COR-L47 (cell line): Measurements from ENCODE around the gene NDUFA13.
"Not testable (repeated sequence)": the region's sequence is repeated elsewhere in the genome, so short reads cannot be mapped to it uniquely, and the experiment has no call there.

Experiments used
- DNase-seq: peaks from one replicate; lab custom pipeline; 2025; lab: John Stamatoyannopoulos, UW

NDUFA13 gene

DNA sequence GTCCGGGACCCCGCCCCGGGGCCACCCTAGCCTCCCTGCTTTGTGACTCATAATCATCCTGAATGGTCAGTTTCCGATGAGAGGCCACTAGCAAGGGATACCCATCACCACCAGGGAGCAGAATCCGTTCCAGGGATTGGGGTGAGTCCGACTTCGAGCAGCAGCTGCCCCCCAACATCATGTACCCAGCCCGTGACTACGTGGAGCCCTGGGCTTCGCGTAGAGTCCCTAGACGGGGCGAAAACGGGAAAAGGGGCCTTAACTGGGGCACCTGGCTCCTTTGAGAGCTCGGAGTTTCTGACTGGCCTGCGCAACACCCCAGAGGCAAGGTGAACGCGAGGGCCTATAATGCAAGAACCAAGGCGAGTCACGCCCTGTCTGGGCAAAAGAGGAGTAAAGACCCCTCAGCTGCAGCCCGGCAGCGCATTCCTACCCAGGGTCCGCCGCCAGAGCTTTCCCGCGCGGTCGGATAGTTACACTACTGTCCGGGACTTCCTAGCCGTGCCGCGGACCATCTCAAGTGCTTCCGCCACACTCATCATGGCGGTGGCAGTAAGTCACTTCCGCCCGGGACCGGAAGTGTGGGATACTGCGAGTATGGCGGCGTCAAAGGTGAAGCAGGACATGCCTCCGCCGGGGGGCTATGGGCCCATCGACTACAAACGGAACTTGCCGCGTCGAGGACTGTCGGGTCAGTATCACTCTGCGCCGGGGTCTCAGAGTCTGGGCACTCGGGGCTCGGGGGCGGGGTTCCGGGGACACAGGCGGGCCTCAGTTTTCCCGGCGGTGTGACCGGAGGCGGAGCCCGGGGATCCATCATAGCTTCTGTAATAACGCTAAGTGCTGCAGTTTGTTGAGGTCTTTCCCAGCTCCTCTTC lies at the start of gene NDUFA13:
Gene NDUFA13, plus strand, starts transcription at position 584 of the 878 bp plus-strand sequence. Its CDS starts 14 bp downstream, at position 598.
- peak; percentile 82 for DNase-seq

DNA sequence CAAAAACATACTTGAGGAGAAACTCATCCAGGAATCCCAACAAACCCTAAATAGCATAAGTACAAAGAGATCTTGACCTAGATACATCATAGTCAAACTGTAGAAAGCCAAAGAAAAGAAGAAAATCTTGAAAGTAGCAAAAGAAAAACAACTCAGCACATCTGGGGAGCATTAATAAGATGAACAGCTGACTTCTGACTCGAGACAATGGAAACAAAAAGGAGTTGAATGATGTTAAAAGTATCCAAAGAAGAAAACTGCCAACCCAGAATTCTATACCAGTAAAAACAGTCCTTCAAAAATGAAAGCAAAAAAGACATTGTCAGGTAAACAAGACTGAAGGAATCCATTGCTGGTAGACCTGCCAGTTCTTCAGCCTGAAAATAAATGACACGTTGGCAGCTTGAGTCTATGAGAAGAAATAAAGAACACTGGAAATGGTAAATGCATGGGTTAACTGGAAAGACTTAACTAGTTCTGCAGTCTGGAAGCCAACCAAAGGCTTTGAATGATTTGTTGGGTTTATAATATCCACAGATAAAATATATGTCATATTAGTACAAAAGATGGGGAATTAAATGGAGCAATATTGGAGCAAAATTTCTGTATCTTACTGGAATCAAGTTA lies 47.5 kb upstream of the NDUFA13 start:
- DNase-seq = no peak

DNA sequence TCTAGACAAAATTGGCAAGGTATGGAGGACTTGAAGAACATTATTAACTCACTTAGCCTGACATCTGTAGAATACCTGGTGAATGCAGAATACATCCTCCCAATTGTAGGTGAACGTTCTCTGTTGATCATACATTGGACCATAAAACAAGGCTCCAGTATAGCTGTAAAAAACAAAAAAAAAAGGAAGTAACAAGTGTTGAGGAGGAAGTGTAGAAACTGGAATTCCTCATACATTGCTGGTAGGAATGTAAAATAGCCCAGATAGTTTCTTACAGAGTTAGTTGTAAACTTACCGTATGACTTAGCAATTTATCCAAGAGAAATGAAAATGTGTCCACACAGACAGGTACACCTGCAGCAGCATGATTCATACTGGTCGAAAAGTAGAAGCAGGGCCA lies 45.4 kb upstream of the NDUFA13 start:
- DNase-seq = no peak

DNA sequence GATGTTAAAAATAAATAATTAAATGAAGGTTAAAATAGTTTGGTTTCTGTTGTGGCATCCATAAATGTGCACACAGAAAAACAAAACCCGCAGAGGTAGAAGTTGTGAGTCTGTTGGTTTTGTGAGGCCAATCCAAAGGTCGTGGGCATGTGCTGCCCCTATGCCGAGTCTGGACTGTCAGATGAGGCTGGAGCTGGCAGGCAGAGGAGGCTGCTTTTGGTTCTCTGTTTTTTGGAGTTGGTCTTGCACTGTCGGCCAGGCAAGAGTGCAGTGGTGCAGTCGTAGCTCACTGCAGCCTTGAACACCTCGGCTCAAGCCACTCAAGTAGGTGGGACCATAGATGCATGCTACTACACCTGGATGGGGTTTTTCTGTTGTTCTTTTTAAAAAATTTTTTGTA lies 44.3 kb upstream of the NDUFA13 start:
- DNase-seq = no peak

DNA sequence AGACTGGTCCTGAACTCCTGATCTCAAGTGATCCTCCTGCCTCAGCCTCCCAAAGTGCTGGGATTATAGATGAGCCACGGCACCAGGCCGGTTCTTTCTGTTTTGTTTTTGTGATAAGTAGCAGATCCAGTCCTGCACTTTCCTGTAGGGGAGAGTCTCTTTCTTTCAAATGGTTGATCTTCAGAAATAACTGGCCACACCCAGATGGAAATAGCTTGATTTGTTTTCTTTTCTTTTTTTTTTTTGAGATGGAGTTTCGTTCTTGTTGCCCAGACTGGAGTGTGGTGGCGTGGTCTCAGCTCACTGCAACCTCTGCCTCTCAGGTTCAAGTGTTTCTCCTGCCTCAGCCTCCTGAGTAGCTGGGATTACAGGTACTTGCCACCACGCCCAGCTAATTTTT lies 43.9 kb upstream of the NDUFA13 start:
- DNase-seq = not testable (repeated sequence)

DNA sequence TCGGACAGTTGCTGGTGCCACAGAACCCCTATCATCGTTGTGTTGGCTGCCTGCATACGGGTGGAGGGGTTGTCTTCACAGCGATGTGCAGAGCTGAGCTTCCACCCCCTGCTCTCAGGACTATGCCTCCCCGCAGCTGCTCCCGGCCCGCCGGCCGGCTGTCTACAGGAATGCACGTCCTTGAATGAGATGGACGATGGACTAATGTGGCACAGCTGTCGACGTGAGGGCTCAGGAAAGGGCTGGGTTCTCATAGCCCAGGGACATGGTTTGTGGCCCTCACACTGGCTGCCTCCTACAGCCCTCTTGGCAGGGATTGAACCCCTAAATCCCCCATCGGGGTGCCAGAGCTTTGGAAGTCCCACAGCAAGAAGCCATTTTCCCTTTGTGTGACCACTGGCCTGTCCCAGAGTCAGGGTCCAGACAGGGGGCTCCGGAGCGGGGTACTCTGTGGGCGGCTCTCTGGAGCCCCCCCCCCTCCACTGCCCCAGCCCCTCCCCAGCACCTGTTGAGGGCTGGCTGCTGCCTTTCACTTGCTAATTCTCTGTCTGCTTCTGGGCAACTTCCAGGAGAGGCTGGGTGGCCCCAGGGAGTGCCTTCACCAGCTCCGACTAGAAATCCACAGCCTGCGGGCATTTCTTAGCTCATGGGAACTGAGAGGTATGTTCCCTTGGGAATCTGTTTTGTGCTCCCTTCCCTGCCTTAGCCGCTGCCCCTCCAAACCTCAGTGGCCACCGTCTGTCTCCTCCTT lies 40.8 kb upstream of the NDUFA13 start:
- DNase-seq = no peak

DNA sequence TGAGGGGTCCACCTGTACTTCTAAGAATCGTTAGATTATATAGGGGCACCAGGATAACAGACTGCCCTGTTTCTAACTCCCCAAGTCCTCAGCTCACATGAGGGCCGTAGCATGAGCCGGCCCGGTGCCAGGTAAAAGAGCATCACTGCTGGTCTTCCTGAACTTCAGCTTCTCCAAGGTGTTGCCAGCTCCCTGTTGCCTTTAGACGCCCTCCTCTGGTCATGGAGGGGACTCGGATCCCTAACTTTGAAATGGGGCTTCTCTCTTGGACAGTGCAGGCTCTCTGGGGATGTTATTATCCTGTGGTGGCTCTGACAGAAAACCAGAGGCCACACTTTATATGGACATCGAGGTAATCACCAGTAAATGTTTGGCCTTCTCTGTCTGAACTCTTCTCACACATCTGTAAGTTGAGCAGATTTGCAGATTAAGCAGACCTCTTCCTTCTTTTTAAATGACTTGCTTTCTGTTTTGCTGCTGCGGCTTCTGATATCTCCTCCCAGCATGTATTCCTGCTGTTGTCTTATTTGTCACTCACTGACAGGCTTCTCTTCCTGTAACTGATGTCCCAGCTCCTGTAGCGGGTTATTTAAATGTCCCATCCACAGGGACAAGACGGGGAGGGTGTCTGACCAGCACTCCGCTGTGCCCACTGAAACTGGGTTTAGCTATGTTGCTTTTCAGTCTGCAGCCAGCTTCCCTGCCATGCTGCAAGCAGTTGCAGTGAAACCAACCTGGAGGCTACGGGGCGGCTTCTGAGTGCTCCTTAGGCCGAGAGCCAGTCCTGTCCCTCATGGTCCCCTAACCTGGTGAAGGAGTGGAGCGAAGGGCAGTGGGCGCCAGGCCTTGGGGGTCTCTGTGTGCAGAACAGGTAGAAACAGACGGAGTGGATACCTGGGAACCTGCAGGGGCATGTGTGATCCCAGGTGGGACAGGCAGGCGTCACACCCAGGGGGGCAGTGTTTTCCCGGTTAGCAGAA lies 39.9 kb upstream of the NDUFA13 start:
- DNase-seq = no peak

DNA sequence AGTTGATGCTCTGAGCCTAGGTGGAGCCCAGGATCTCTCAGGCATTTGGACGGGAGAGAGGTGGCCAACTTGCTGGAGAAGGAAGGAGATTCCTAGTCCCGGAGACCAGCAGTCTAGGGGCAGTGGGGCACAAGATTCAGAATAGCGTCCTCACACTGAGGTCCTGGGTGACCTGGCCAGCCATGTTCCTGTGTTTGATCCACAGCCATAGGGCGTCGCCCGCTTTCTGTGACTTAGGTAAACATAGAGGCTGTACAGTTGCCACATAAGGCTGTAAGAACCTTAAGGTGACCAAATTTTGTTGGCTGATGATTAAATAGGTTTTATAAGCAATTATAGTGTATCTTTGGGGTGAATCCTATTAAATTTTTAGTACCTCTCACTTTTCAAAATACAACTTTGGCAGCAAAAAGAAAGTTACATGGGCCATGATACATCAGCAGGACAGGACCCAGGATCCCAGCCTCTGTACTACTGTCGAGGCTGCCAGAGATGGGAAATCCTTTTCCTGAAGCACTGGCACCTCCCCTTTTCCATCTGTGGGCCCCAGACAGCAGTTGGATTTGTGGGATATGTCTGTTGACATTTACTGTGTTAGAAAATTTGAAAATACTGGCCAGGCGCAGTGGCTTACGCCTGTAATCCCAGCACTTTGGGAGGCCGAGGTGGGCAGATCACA lies 38.2 kb upstream of the NDUFA13 start:
- DNase-seq = no peak

DNA sequence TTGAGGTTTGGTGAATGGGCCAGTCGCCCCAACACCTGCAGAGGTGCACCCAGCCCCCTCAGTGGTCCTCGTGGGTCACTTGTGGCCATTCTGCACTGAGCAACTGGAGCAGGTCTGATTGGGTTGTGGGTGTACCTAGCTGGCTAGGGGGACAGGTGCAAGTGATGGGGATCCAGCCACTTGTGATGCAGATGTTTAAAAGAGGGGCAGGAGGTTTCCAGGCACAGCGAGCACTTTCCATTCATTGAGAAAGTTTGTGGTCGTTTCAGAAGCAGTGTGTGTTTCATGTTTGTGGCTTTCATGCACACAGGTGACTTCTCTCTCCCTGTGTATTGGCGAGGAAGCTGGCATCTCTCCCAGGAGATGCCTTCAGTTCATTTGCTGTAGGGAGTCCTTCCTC lies 35.3 kb upstream of the NDUFA13 start:
- DNase-seq = no peak

DNA sequence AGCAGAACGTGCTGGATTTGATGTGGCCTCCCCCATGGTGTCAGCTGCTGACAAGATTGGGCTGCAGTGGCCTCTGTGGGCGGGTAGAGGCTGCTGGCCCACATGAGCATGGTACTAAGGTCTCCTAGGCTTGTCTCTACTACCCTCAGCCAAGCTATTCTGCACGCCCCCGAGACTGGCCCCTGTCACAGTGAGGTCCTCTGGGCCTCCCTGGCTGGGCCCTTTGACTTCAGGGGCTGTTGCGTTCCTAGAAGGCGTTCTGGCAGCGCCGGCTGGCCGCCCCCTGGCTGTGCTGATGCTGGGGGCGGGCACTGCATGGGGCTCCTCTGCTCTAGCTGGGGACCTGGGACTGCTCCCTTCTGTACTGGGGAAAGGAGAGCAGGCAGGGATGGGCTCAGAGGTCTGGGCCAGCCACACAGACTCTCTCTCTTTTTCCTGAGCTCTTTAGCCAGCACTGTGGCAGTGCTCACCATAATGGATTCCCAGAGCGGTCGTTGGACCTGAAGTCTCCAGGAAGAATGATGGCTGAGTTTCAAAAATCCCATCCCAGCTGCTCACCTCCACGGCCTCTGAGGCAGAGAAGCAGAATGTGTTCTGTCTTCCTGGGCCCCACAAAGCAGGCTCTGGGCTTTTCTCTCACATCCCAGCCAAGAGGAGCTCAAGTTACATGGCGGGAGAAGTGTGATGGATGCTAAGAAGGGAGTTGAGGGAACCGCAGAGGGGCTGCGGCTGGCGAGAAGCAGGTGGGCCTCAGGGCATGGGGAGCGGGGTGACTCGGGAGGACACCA lies 33.0 kb upstream of the NDUFA13 start:
- DNase-seq = no peak

DNA sequence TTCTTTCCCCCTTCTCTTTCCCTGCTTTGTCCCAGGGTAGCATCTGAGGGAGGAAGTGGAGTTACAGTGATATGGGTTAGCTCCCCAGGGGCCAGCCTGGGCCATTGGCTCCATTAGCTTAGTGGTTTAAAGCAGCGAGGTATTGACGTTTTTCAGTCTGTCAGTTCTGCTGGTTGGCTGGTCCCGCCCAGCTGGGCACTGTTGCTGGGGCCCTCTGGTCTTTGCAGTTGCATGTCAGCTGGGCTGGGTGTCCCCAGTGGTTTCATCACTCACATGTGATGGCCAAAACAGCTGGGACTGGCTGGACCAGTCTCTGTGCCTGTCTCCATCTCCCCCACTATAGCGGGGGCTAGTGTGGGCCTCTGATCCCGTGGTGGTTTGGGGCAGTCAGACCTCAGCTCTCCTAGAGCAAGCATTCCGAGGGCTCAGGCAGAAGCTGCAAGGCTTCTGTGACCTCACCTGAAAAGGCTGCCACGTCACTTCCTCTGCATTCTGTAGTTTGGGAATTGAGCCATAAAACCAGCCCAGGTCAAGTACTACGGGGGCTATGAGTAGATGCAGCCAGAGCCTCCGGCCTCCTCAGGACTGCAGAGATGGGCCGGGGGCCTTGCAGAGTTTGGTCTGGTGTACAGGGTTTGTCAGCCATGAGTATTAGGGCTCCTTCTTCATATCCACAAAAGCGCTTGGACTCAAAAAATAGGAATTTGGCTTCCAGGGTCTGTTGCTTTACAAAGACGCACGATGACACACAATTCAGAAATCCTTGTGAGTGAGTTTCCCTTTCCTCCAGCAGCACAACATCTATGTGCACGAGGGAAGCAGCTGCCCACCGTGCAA lies 30.6 kb upstream of the NDUFA13 start:
- no peak for DNase-seq

DNA sequence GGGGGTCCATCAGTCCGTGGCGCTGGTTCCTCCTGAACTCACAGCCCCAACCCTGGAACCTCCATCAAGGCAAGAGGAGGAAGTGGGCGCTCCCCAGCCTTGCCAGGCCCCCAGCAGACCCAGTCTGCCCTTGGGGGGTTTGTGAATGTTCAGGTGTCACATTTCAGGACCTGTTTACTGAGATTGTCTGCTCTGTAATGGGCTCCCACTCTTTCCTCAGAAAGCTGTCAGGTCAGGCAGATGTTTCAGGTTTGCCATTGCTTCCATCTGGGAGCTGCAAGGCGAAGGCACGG lies 30.1 kb upstream of the NDUFA13 start:
- no peak for DNase-seq

DNA sequence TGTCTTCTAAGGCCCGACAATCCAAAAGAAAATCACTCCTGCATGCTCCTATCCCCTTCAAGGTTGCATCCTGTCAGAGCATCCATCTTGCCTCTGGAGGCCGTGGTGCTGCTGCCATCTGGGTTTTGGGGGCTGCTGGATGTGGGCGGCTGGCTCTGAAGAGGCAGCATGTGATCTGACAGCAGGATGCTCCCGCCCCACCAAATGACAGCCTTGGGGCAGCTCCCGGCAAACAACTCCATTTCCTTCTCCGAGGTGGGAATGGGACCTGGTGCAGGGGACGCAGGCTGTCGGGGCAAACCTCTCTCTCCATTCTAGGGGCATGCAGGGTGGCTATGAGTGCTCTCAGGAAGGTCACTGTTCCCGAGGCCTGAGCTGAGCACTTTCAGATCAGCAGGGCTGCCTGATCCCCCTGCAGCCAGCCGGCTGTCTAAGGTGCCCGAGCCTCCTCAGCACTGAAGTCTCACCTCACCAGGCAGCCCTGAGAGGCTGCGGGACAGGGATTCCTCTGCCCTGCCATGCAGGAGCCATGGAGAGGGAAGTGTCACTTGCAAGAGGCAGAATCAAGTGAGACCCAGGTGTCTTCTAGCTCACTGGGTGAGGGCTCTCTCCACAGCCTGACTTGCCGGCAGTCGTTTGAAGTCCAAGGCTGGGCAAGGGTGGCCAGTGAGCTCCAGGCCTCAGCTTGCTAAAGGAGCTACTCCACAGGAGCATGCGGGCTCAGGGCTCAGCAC lies 29.5 kb upstream of the NDUFA13 start:
- no peak for DNase-seq

DNA sequence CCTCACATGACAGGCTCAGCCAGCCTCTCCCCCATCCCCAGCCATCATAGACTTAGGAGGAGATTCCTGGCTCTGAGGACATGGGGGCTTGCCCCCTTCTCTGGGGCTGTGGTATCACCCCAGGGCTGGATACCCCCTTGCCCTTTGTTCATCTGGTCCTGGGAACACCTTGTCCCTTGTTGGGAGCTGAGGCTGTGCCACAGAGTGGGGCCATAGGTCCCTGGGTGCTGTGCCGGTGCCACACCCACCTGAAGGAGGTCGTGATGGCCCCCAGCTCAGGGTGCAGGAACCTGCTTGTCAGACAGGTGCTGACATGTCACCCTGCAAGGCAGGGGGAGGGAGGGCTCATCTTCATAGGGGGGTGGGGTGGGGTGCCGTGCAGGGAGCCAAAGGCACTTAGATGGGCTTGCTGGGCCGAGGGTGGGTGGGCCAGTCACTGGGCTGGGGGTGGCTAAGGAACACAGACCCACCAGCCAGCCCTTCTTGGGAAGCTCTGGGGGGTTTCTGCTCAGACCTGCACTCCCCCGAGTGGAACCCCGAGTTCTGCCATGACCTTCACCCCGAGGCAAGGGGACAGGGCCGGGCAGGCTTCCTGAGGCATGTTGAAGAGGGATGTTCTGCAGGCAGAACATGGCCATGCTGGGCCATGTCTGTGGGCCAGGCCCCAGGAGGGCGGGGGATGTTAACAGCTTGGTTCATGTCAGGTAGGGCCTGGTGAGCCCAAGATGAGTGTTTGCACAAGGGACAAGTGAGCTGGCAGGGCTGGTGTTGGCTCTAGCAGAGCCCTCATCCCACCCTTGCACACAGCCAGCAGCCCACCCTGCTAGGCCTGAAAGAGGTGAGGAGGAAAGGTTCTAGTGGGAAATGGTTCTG lies 28.7 kb upstream of the NDUFA13 start:
- no peak for DNase-seq

DNA sequence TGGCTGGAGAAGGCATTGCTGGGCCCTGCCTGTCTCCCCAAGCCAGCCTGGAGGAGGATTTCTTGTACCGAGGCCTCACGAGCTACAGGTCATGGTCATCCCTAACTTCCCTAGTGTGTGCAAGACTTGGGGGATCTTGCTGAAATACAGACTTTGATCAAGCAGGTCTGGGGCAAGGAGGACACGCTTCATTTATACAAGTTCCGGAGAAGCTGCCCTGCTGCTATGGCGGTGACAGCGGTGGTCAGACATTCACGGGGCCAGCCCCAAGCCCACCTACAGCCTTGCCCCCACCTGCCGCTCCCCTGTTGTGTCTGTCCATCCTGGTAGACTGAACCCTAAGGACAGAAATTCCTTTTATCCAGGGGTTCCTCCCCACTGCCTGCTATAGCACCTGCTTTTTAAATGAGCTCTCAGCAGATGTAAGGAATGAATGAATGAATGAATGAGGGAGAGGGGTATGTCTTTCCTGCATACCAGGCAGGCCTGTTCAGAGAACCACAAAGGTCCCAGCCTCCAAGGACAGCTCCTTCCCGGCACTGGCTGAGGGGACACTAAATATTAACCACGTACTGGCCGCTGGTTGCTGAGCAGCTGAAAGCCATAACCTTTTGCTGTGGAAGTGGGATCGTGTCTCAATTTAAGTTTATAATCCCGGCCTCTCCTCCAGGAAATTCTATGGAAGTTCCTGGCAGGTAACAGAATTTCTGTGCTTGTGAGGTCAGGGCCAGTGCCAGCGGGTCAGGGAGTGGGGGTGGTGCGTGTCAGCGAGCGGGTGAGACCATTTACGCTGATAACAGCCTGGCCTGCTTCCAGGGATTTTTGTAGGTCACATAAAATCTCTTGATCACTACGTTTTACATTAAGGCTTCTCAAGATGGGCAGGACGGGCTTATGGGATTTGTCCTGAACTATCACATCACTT lies 27.8 kb upstream of the NDUFA13 start:
- DNase-seq = no peak

DNA sequence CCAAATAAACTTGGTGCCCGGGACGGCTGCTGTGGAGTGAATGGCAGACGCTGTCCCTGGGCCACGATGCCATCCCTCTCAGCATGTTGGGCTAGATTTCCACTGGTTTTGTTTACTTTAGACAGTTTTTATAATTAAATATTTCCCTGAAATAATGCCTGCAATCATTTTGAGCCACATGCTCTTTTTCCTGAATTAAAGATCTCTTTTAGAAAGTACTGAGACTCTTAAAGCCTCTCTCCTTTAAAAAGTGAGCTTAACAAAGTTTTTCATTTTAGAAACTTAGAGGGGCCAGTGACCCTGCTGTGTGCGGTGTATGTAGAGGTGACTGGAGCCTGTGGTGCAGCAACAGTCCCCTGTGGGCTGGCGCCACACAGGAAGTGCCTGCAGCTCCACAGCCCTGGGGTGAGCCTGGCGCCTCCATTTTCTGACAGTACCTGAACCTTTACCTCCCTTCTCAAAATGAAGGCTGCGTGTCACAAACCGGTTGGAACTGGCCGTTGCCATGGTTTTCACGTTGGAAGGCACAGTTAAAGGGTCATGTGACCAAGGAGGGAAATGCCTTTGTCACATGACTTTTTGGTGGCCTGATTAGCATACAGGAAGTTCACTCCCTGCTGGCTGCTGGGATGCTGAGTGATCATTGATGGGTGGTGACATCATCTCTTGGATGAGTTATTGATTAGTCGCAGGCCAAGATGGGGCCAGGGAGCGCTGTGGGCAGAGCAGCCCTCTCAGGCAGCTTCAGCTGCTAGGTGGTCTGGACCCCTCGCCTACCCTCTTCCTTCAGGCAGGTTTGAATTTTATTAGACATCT lies 26.9 kb upstream of the NDUFA13 start:
- DNase-seq = peak; percentile 88
